DOHH2 (cell line): Measurements from ENCODE around the gene LSM14B.

Experiments
- H3F3A ChIP-seq: fragments of 200-600 bp; sonication (generic), shearing (Covaris generic); 2 replicates; pipeline ENCODE4 v1.6.0; 2016; ENCODE audit warnings: antibody characterized with exemption, mild to moderate bottlenecking; ENCODE audit not compliant: control insufficient read depth, insufficient read depth
- H3K27ac ChIP-seq: fragments of 200-600 bp; sonication (generic); 2 replicates; pipeline ENCODE4 v1.5.1; 2014; ENCODE audit warnings: low read depth, mild to moderate bottlenecking, low read length, moderate library complexity
- H3K27me3 ChIP-seq: fragments of 200-600 bp; sonication (generic); 2 replicates; pipeline ENCODE4 v1.6.1; 2014; ENCODE audit warnings: mild to moderate bottlenecking, low read length, mixed read lengths; ENCODE audit not compliant: control insufficient read depth
- H3K36me3 ChIP-seq: fragments of 200-600 bp; sonication (generic); 2 replicates; pipeline ENCODE4 v1.6.1; 2014; ENCODE audit warnings: mild to moderate bottlenecking, low read length, moderate library complexity, mixed read lengths; ENCODE audit not compliant: control insufficient read depth
- H3K4me1 ChIP-seq: fragments of 200-600 bp; sonication (generic); 2 replicates; pipeline ENCODE4 v1.6.1; 2014; ENCODE audit warnings: mild to moderate bottlenecking, low read length, mixed read lengths; ENCODE audit not compliant: control insufficient read depth
- H3K4me2 ChIP-seq: fragments of 200-600 bp; sonication (generic); 2 replicates; pipeline ENCODE4 v1.6.0; 2014; ENCODE audit warnings: mild to moderate bottlenecking, low read length, moderate library complexity
- H3K4me3 ChIP-seq: fragments of 200-600 bp; sonication (generic); 2 replicates; pipeline ENCODE4 v1.5.1; 2014; ENCODE audit warnings: mild to moderate bottlenecking, low read length, mixed read lengths
- H3K79me2 ChIP-seq: fragments of 200-600 bp; sonication (generic); 2 replicates; pipeline ENCODE4 v1.6.1; 2014; ENCODE audit warnings: mild to moderate bottlenecking, low read length, mixed read lengths; ENCODE audit not compliant: control insufficient read depth
- H3K9me2 ChIP-seq: fragments of 200-600 bp; sonication (generic); replicated peaks from 2 replicates; pipeline ENCODE4 v1.6.1; 2014; ENCODE audit warnings: mild to moderate bottlenecking, low read length, mixed read lengths; ENCODE audit not compliant: control insufficient read depth
- H3K9me3 ChIP-seq: fragments of 200-600 bp; sonication (generic); 2 replicates; pipeline ENCODE4 v1.6.1; 2014; ENCODE audit warnings: antibody characterized with exemption, low read length, mixed read lengths; ENCODE audit not compliant: control insufficient read depth, insufficient read depth
- H4K20me1 ChIP-seq: fragments of 200-600 bp; sonication (generic); 2 replicates; pipeline ENCODE4 v1.6.0; 2014; ENCODE audit warnings: low read depth, mild to moderate bottlenecking, antibody characterized with exemption, low read length, moderate library complexity; ENCODE audit not compliant: control insufficient read depth, insufficient read depth
- EZH2phosphoT487 ChIP-seq: fragments of 200-600 bp; sonication (generic); IDR thresholded peaks from 2 replicates; pipeline ENCODE4 v1.6.1; 2017; ENCODE audit warnings: borderline replicate concordance, mild to moderate bottlenecking, antibody characterized with exemption, low read length, moderate library complexity, mixed read lengths
- TF ChIP-seq, protein P1 (sequence below): fragments of 200-600 bp; sonication (generic); IDR thresholded peaks from one replicate; pipeline ENCODE4 v1.5.1; 2014; ENCODE audit warnings: antibody characterized with exemption, mild to moderate bottlenecking, low read depth, low read length; ENCODE audit not compliant: poor library complexity, severe bottlenecking

The LSM14B gene

GRCh38 chr20:62120990-62121775, 1.1 kb upstream of the LSM14B start:
- no peak for TF ChIP-seq EZH2phosphoT487
- TF ChIP-seq, protein P1, sequence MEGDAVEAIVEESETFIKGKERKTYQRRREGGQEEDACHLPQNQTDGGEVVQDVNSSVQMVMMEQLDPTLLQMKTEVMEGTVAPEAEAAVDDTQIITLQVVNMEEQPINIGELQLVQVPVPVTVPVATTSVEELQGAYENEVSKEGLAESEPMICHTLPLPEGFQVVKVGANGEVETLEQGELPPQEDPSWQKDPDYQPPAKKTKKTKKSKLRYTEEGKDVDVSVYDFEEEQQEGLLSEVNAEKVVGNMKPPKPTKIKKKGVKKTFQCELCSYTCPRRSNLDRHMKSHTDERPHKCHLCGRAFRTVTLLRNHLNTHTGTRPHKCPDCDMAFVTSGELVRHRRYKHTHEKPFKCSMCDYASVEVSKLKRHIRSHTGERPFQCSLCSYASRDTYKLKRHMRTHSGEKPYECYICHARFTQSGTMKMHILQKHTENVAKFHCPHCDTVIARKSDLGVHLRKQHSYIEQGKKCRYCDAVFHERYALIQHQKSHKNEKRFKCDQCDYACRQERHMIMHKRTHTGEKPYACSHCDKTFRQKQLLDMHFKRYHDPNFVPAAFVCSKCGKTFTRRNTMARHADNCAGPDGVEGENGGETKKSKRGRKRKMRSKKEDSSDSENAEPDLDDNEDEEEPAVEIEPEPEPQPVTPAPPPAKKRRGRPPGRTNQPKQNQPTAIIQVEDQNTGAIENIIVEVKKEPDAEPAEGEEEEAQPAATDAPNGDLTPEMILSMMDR, result no peak
- Histone ChIP-seq H3F3A (0 out of 2 replicates have a peak, but pooled peaks cover 8% of the 10 kb centered on the region), H3K4me2 (peak overlapping the region; percentile 95), H3K9me2 (no peaks in the 10 kb centered on the region), H3K27me3 (no peaks in the 10 kb centered on the region), H3K4me1 (peaks cover 28% of the 10 kb centered on the region), H4K20me1 (peaks cover 14% of the 10 kb centered on the region), H3K79me2 (peaks cover 34% of the 10 kb centered on the region), H3K36me3 (peaks cover 30% of the 10 kb centered on the region), H3K27ac (peak overlapping the region; percentile 88), H3K9me3 (no peaks in the 10 kb centered on the region), H3K4me3 (peak overlapping the region; percentile 85)

- Histone ChIP-seq H3K27ac (peak overlapping the region; percentile 35), H3K9me3 (no peaks in the 10 kb centered on the region), H3K9me2 (no peaks in the 10 kb centered on the region), H3K36me3 (peaks cover 47% of the 10 kb centered on the region), H3K79me2 (peaks cover 34% of the 10 kb centered on the region), H3K27me3 (no peaks in the 10 kb centered on the region), H3K4me3 (peak overlapping the region; percentile 87), H3K4me1 (peaks cover 33% of the 10 kb centered on the region), H3F3A (peaks cover 8% of the 10 kb centered on the region; the same call in 1 of the 2 replicates), H4K20me1 (peaks cover 14% of the 10 kb centered on the region), H3K4me2 (peak overlapping the region; percentile 98)
- TF ChIP-seq, protein P1, result no peak
- no peak for TF ChIP-seq EZH2phosphoT487
Measured at GRCh38 chr20:62122654-62123449, 577 bp downstream of the LSM14B start.

DNA sequence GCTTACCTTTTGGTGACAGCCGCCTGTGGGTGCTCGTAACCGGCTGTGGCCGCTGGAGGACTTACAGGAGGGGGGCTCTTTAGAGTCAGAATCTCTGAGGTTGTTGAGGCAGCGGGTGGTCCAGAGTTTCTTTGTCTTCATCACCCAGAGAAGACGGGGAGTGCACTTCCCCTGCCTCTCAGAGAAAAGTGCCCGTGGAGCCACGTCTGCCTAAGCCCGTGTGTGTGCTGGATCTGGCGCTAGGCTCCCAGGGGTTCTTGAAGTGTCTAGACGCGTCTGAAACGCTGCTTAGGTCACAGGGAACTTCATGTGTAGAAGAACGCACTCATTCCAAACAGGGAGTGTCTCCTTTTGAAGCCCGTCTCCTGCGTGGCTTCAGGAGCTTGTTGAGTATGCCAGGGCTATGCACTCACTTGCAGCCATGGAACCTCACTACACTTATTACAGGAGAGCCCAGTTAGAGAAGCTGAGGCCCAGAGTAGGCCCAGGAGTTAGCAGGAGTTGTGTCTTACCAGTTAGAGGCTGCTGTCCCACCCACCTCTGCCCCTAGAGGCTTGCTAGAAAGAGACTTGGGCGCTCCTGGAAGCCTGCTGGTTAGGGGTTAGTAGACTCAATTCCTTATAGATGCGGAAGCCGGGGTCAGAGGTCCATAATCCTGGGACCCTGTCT, 1.3 kb downstream of the LSM14B start:
- Histone ChIP-seq H3F3A (peaks cover 12% of the 10 kb centered on the region), H3K27me3 (no peaks in the 10 kb centered on the region), H3K9me3 (no peaks in the 10 kb centered on the region), H3K36me3 (peaks cover 54% of the 10 kb centered on the region), H3K4me2 (peak overlapping the region; percentile 98), H3K4me1 (peaks cover 41% of the 10 kb centered on the region), H3K79me2 (peaks cover 38% of the 10 kb centered on the region), H3K27ac (no peak overlapping the region), H3K9me2 (no peaks in the 10 kb centered on the region), H3K4me3 (peak overlapping the region; percentile 87), H4K20me1 (peaks cover 14% of the 10 kb centered on the region)
- TF ChIP-seq, protein P1, result no peak
- no peak for TF ChIP-seq EZH2phosphoT487
